Activated effector memory CD4-positive, alpha-beta T cell treated with anti-CD3 and anti-CD28 coated beads, Interleukin-2, amount 50 U/mL, for 16 hours (primary cell): ENCODE data around the gene PEX11A.

Experiments used
- DNase-seq: peaks from one replicate; pipeline ENCODE4 v3.0.0-alpha.2; 2020

Gene PEX11A

GRCh38 chr15:89654847-89655805 lies 35.4 kb downstream of the PEX11A start, which contains the start of gene KIF7:
Gene KIF7 (minus strand): TSS chr15:89655467. CDS start chr15:89652930, 2,537 bp downstream.
- peak; percentile 62 for DNase-seq

GRCh38 chr15:89654301-89654761 lies 36.2 kb downstream of the PEX11A start:
- peak; percentile 33 for DNase-seq

- peak; percentile 2 for DNase-seq
Observed at GRCh38 chr15:89653578-89653977, 37.0 kb downstream of the PEX11A start.

GRCh38 chr15:89652666-89653065 lies 37.9 kb downstream of the PEX11A start:
- DNase-seq = peak; percentile 60

GRCh38 chr15:89652131-89652530 lies 38.4 kb downstream of the PEX11A start:
- peak; percentile 21 for DNase-seq

GRCh38 chr15:89649716-89650115 lies 40.8 kb downstream of the PEX11A start:
- DNase-seq = peak; percentile 51

GRCh38 chr15:89649013-89649625 lies 41.4 kb downstream of the PEX11A start:
- DNase-seq = peak; percentile 60

- peak; percentile 43 for DNase-seq
Observed at GRCh38 chr15:89648106-89649012, 42.2 kb downstream of the PEX11A start.

- peak; percentile 88 for DNase-seq
Observed at GRCh38 chr15:89647191-89647851, 43.2 kb downstream of the PEX11A start.

GRCh38 chr15:89646416-89647141 lies 44.0 kb downstream of the PEX11A start:
- DNase-seq = peak; percentile 42

GRCh38 chr15:89645680-89646079 lies 44.9 kb downstream of the PEX11A start:
- peak; percentile 52 for DNase-seq

GRCh38 chr15:89642106-89642505 lies 48.4 kb downstream of the PEX11A start:
- DNase-seq = peak; percentile 53

GRCh38 chr15:89641053-89641452 lies 49.5 kb downstream of the PEX11A start:
- no peak for DNase-seq

GRCh38 chr15:89640245-89640644 lies 50.3 kb downstream of the PEX11A start:
- no peak for DNase-seq

- no peak for DNase-seq
Observed at GRCh38 chr15:89633585-89633984, 57.0 kb downstream of the PEX11A start.

- peak; percentile 50 for DNase-seq
Observed at GRCh38 chr15:89632563-89633430, 57.8 kb downstream of the PEX11A start.

- DNase-seq = peak; percentile 50
Observed at GRCh38 chr15:89631902-89632264, 58.7 kb downstream of the PEX11A start.
